Measurements from ENCODE around the gene PIP5K1A. TPM values are rescaled to one million over a fixed set of nuclear protein-coding genes. Genes with fewer than 3 reads are reported as not detected.

The PIP5K1A gene
- total RNA-seq, 1 donor from 2014 or later = 79.4 TPM

DNA sequence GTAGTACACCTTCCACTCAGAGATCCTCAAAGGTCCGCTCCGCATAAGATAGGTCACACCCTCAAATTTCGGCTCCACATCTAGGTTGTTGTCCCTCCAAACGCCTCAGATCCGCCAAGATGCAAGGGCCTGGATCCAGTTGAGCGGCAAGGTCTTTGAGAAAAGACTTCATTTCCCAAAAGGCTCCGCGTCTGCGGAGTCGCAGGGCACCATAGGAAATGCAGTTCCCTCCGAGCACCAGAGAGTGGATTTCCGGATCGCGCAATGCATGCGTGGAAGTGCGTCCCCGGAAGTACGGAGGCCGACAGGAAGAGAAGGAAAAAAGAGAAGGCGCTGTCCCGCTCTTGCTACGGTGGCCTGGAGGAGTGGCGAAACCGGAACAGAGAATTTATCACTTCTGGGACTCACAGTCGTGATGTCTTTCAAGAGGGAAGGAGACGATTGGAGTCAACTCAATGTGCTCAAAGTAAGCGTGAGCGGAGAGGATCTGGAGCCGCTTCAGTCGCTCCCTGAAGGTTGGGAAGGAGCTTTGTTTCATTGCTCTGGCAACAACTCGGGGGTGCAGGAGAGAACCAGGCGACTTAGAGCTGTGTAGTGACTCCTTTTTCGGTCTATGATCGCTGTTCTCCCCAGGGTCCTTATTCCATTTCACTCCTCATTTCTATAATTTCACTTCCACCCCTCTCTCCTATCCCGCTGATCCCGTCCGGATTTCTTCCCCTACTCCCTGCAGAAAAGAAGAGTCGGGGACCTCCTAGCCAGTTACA lies 32.4 kb upstream of the PIP5K1A start, which contains the start of the genes LYSMD1 and SCNM1:
TSS of gene LYSMD1 (minus strand) at position 165 of the 767 bp plus-strand sequence. CDS start 644 bp downstream, outside the sequence.
TSS of gene SCNM1 (plus strand) at position 407 of the 767 bp plus-strand sequence. CDS start at position 416, 9 bp downstream.
- Mint-ChIP-seq H3K36me3 (ENCODE audit: unreplicated experiment) (no peaks in the 10 kb centered on the region), H3K4me1 (ENCODE audit: low read depth, unreplicated experiment) (peaks cover 8% of the 10 kb centered on the region), H3K27ac (ENCODE audit: unreplicated experiment) (peak within 1 kb of the TSS; percentile 96), H3K4me3 (ENCODE audit: unreplicated experiment) (peak within 1 kb of the TSS; percentile 99), H3K27me3 (ENCODE audit: unreplicated experiment) (peaks cover 5% of the 10 kb centered on the region), H3K9me3 (ENCODE audit: unreplicated experiment) (peaks cover 12% of the 10 kb centered on the region)
- TF ChIP-seq, protein P1, sequence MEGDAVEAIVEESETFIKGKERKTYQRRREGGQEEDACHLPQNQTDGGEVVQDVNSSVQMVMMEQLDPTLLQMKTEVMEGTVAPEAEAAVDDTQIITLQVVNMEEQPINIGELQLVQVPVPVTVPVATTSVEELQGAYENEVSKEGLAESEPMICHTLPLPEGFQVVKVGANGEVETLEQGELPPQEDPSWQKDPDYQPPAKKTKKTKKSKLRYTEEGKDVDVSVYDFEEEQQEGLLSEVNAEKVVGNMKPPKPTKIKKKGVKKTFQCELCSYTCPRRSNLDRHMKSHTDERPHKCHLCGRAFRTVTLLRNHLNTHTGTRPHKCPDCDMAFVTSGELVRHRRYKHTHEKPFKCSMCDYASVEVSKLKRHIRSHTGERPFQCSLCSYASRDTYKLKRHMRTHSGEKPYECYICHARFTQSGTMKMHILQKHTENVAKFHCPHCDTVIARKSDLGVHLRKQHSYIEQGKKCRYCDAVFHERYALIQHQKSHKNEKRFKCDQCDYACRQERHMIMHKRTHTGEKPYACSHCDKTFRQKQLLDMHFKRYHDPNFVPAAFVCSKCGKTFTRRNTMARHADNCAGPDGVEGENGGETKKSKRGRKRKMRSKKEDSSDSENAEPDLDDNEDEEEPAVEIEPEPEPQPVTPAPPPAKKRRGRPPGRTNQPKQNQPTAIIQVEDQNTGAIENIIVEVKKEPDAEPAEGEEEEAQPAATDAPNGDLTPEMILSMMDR (IDR thresholded peaks at IDR 0.05; ENCODE audit: partially characterized antibody, unreplicated experiment) = no peak
- peak; percentile 90 for DNase-seq

GRCh38 chr1:151166505-151166956 lies 31.8 kb upstream of the PIP5K1A start:
- TF ChIP-seq, protein P1 (IDR thresholded peaks at IDR 0.05; ENCODE audit: partially characterized antibody, unreplicated experiment) = no peak
- no peak for DNase-seq
- Mint-ChIP-seq H3K27me3 (ENCODE audit: unreplicated experiment) (peaks cover 7% of the 10 kb centered on the region), H3K36me3 (ENCODE audit: unreplicated experiment) (no peaks in the 10 kb centered on the region), H3K4me3 (ENCODE audit: unreplicated experiment) (peak overlapping the region; percentile 99), H3K27ac (ENCODE audit: unreplicated experiment) (peak overlapping the region; percentile 96), H3K4me1 (ENCODE audit: low read depth, unreplicated experiment) (peaks cover 8% of the 10 kb centered on the region), H3K9me3 (ENCODE audit: unreplicated experiment) (peaks cover 12% of the 10 kb centered on the region)

- no peaks in the 10 kb centered on the region for H3K36me3 Mint-ChIP-seq (ENCODE audit: unreplicated experiment)
- peak overlapping the region; percentile 28 for H3K27ac Mint-ChIP-seq (ENCODE audit: unreplicated experiment)
- no peak for DNase-seq
- TF ChIP-seq, protein P1 (IDR thresholded peaks at IDR 0.05; ENCODE audit: partially characterized antibody, unreplicated experiment) = no peak
- peaks cover 8% of the 10 kb centered on the region for H3K4me1 Mint-ChIP-seq (ENCODE audit: low read depth, unreplicated experiment)
- peak overlapping the region; percentile 99 for H3K4me3 Mint-ChIP-seq (ENCODE audit: unreplicated experiment)
- peaks cover 7% of the 10 kb centered on the region for H3K27me3 Mint-ChIP-seq (ENCODE audit: unreplicated experiment)
- H3K9me3 Mint-ChIP-seq (ENCODE audit: unreplicated experiment) = peaks cover 12% of the 10 kb centered on the region
These were observed 31.2 kb upstream of the PIP5K1A start for GRCh38 chr1:151167116-151167515.

DNA sequence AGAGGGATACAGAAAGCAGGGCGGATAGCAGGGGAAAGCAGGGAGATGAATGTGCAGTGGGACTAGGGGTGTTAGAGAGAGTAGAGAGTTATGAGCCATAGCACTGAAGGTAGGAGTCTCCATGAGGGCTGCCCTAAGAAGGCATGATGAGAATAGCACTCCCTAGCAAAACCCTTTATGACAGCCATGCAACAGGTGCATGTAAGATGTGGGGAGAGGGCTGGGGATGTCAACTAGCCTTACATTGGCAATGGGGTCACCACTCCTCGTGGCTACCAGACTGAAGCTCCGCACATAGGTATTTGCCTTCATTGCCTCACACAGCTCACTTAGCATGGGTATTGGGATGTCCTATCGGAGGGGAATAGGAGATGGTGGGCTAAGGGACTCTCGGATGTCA lies 27.2 kb upstream of the PIP5K1A start:
- Mint-ChIP-seq H3K27me3 (ENCODE audit: unreplicated experiment) (peaks cover 2% of the 10 kb centered on the region), H3K4me3 (ENCODE audit: unreplicated experiment) (no peak overlapping the region), H3K9me3 (ENCODE audit: unreplicated experiment) (peaks cover 5% of the 10 kb centered on the region), H3K27ac (ENCODE audit: unreplicated experiment) (no peak overlapping the region), H3K4me1 (ENCODE audit: low read depth, unreplicated experiment) (no peaks in the 10 kb centered on the region), H3K36me3 (ENCODE audit: unreplicated experiment) (no peaks in the 10 kb centered on the region)
- DNase-seq = no peak
- TF ChIP-seq, protein P1 (IDR thresholded peaks at IDR 0.05; ENCODE audit: partially characterized antibody, unreplicated experiment) = no peak

Data from glutamatergic neuron (in vitro differentiated cells).